Subcutaneous adipose tissue (tissue), 4 donors: ENCODE data around the gene UBXN4. TPM values are rescaled to one million over a fixed set of nuclear protein-coding genes. Genes with fewer than 3 reads are reported as not detected.

Experiments used
- CTCF ChIP-seq: fragments of 450-650 bp; IDR thresholded peaks from one replicate; pipeline ENCODE4 v1.5.1; 2016; ENCODE audit warnings: low read depth, mild to moderate bottlenecking, control low read depth, antibody characterized with exemption, moderate library complexity
- total RNA-seq, 4 donors: library from RNA; depleted of rRNA; stranded (reverse); fragments of >200 nt; gene quantifications; one replicate each; pipeline ENCODE4 v1.1.0, GENCODE V29; 2016

Gene UBXN4
- 100 to 1,000 TPM in 1 of 4 donors, 10 to 100 TPM in 3; 58.2 to 101 (median 67.8) TPM for total RNA-seq

GRCh38 chr2:135741395-135742324, at the start of gene UBXN4:
TSS of gene UBXN4 (plus strand) at chr2:135741855. CDS start at chr2:135741930, 75 bp downstream.
- TF ChIP-seq CTCF, result no peak

- TF ChIP-seq CTCF, result no peak
Observed at GRCh38 chr2:135694711-135695110, 46.9 kb upstream of the UBXN4 start.

- no peak for TF ChIP-seq CTCF
Observed at GRCh38 chr2:135698838-135699237, 42.8 kb upstream of the UBXN4 start.

GRCh38 chr2:135701442-135701841, 40.2 kb upstream of the UBXN4 start:
- TF ChIP-seq CTCF, result no peak

- TF ChIP-seq CTCF, result no peak
Observed at GRCh38 chr2:135703300-135703699, 38.4 kb upstream of the UBXN4 start.

GRCh38 chr2:135708159-135708558, 33.5 kb upstream of the UBXN4 start:
- TF ChIP-seq CTCF, result no peak

- TF ChIP-seq CTCF, result no peak
Observed at GRCh38 chr2:135709992-135710391, 31.7 kb upstream of the UBXN4 start.
